ENCODE results near the gene SLC13A1.

GRCh38 chr7:123220396-123220795, 20.6 kb upstream of the SLC13A1 start:
- no peak for TF ChIP-seq CTCF (IDR thresholded peaks at IDR 0.05)
- TF ChIP-seq POLR2A (IDR thresholded peaks at IDR 0.05): no peak
